ENCODE results near the gene PHIP. TPM values are rescaled to one million over a fixed set of nuclear protein-coding genes. Genes with fewer than 3 reads are reported as not detected.

PHIP gene
- total and polyA plus RNA-seq, 2 of the 8 experiments (the other 6 are each of a cell fraction or from before 2014, with no cell fraction given): 7.3 to 56.2 TPM

DNA sequence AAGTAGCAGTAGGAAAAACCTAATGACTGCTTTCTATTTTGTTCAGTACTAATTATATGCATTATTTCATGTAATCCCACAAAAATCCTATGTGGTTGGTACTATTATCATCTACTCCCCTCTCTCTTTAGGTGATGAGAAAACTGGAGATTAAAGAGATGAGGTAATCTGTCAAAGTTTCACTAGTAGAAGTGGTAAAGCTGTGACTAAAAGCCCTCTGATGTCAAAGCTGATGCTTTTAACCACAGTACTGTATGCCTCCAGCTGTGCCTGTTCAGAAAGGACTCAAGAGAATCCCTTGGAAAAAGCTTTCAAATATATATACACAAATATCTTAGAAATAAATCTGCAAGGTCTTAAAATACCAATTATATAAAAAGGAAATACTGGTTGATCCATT lies 38.0 kb downstream of the PHIP start:
- H3K79me2 ChIP-seq (ENCODE audit: control insufficient read depth in 1 of 2, insufficient read depth in 2 of 2, low read length in 2 of 2): peaks cover 0 to 80% of the 10 kb centered on the region in 2 experiments; a peak in 3 of 4 replicates
- TF ChIP-seq CBX5 (IDR thresholded peaks at IDR 0.05; ENCODE audit: low read depth, low read length) (no peak), KDM1A (IDR thresholded peaks at IDR 0.05; ENCODE audit: borderline replicate concordance, low read length) (no peak), CHD1 (IDR thresholded peaks at IDR 0.05; ENCODE audit: low read depth, low read length) (no peak)

More for the DNA sequence above, 38.0 kb downstream of the PHIP start:
- ChIA-PET POLR2A (ENCODE audit: partially characterized antibody) (no interaction called here), CTCF (ENCODE audit: partially characterized antibody) (no interaction called here)
- Histone ChIP-seq H3K23me2 (ENCODE audit: low read depth, low read length) (no peaks in the 10 kb centered on the region; the same call in 1 of the 2 replicates), H4K20me1 (replicated peaks in 1 of 2; ENCODE audit: control insufficient read depth in 1 of 2, insufficient read depth in 2 of 2, low read length in 2 of 2) (peaks cover 1 to 2% of the 10 kb centered on the region in 2 experiments), H3K4me2 (ENCODE audit: insufficient read depth in 1 of 2, low read depth in 2 of 2, low read length in 2 of 2) (no peak overlapping the region), H2BK120ac (replicated peaks; ENCODE audit: low read depth, low read length) (no peak overlapping the region), H4K91ac (replicated peaks; ENCODE audit: insufficient read length, low read length) (no peak overlapping the region), H2AK5ac (ENCODE audit: low read depth, low read length) (no peak overlapping the region), H3K56ac (replicated peaks; ENCODE audit: insufficient read length, low read depth, low read length) (no peak overlapping the region), H3K23ac (ENCODE audit: insufficient read length) (no peak overlapping the region), H2BK12ac (ENCODE audit: low read depth, low read length) (no peak overlapping the region), H4K8ac (ENCODE audit: extremely low read depth, insufficient read depth, low read length) (no peak overlapping the region), H2BK15ac (ENCODE audit: low read length) (no peak overlapping the region), H2BK20ac (ENCODE audit: low read length) (no peak overlapping the region), H3K27ac (ENCODE audit: low read depth, low read length) (no peak overlapping the region), H3K9ac (replicated peaks in 1 of 4; ENCODE audit: extremely low read depth in 1 of 4, low read depth in 3 of 4, low read length in 3 of 4) (no peak overlapping the region), H3K4me3 (ENCODE audit: extremely low read depth in 1 of 4, insufficient read depth in 2 of 4, low read depth in 3 of 4, low read length in 4 of 4) (no peak overlapping the region), H2AFZ (ENCODE audit: low read length) (no peak overlapping the region), H3K36me3 (ENCODE audit: control insufficient read depth in 2 of 4, insufficient read depth in 4 of 4, low read length in 3 of 4) (peaks cover 0 to 47% (median 11%) of the 10 kb centered on the region in 4 experiments; a peak in 4 of 8 replicates), H3K9me3 (ENCODE audit: insufficient read depth in 2 of 2, low read depth in 1 of 2, low read length in 1 of 2) (no peaks in the 10 kb centered on the region), H4K5ac (ENCODE audit: insufficient read length, low read depth, low read length) (no peak overlapping the region), H2BK5ac (ENCODE audit: low read depth, low read length) (no peak overlapping the region), H3K27me3 (replicated peaks in 1 of 4; ENCODE audit: control insufficient read depth in 3 of 4, extremely low read depth in 1 of 4, insufficient read depth in 3 of 4, low read length in 3 of 4) (no peaks in the 10 kb centered on the region), H3K18ac (ENCODE audit: extremely low read depth, low read length) (no peak overlapping the region), H3K14ac (ENCODE audit: insufficient read length) (no peak overlapping the region), H3K4ac (replicated peaks; ENCODE audit: insufficient read length, low read depth, low read length) (no peak overlapping the region), H3K4me1 (replicated peaks in 1 of 4; ENCODE audit: control insufficient read depth in 3 of 4, insufficient read depth in 4 of 4, low read length in 3 of 4) (no peaks in the 10 kb centered on the region), H3K79me1 (ENCODE audit: low read depth, low read length) (no peaks in the 10 kb centered on the region)
- no peak for DNase-seq (ENCODE audit: low read depth in 1 of 2, low spot score in 2 of 2)
- no peak for FAIRE-seq

All from H1 (cell line).